IMR-90 (cell line): ENCODE measurements around the gene HTR1E. TPM values are rescaled to one million over a fixed set of nuclear protein-coding genes. Genes with fewer than 3 reads are reported as not detected.

Source experiments
- ATAC-seq: fragments of 200-7000 bp; cut with Tn5 transposase; 2 replicates; pipeline ENCODE4 v1.9.1; 2020; ENCODE audit warnings: low read depth, mild to moderate bottlenecking, moderate library complexity
- BruUV-seq: library from RNA; stranded (reverse); fragments of 400-500 nt; replicated peaks from 2 replicates; lab custom pipeline; 2021; lab: Mats Ljungman, UMichigan
- CTCF ChIA-PET: fragments of 300-600 bp; formaldehyde crosslinking; extraction: SDS; loops from one replicate; lab custom pipeline; 2021; ENCODE audit warnings: antibody characterized with exemption; lab: Yijun Ruan, JAX
- POLR2A ChIA-PET: fragments of 300-600 bp; sonication (Branson Sonifier 250); formaldehyde crosslinking; loops from one replicate; lab custom pipeline; 2022; ENCODE audit warnings: antibody characterized with exemption; ENCODE audit not compliant: unreplicated experiment; lab: Charles Lee
- DNase-seq: peaks from one replicate; pipeline ENCODE4 v3.0.0; 2013
- H2AFZ ChIP-seq: replicated peaks from 2 replicates; pipeline ENCODE3; 2013; ENCODE audit warnings: low read length, mild to moderate bottlenecking; ENCODE audit not compliant: poor library complexity
- H2AK5ac ChIP-seq: 2 replicates; pipeline ENCODE4 v1.6.1; 2013; ENCODE audit warnings: low read depth, low read length, inconsistent platforms
- H2AK9ac ChIP-seq: replicated peaks from 2 replicates; pipeline ENCODE3; 2013; ENCODE audit warnings: mild to moderate bottlenecking, low read depth, low read length, moderate library complexity; ENCODE audit not compliant: poor library complexity
- H2BK120ac ChIP-seq: 2 replicates; pipeline ENCODE4 v1.6.1; 2013; ENCODE audit warnings: low read depth, low read length, inconsistent platforms
- H2BK15ac ChIP-seq: 3 replicates; pipeline ENCODE4 v1.6.1; 2013; ENCODE audit warnings: low read depth, low read length, inconsistent platforms
- H2BK20ac ChIP-seq: 2 replicates; pipeline ENCODE4 v1.6.1; 2013; ENCODE audit warnings: low read depth, mild to moderate bottlenecking, inconsistent platforms, low read length, moderate library complexity
- H2BK5ac ChIP-seq: 2 replicates; pipeline ENCODE4 v1.6.1; 2013; ENCODE audit warnings: mild to moderate bottlenecking, low read depth, low read length, inconsistent platforms; ENCODE audit not compliant: poor library complexity, severe bottlenecking
- H3K14ac ChIP-seq: replicated peaks from 2 replicates; pipeline ENCODE4 v1.6.1; 2013; ENCODE audit warnings: low read depth, low read length, inconsistent platforms
- H3K18ac ChIP-seq: 2 replicates; pipeline ENCODE4 v1.6.1; 2013; ENCODE audit warnings: low read depth, low read length, control low read depth
- H3K23ac ChIP-seq: 2 replicates; pipeline ENCODE4 v1.6.1; 2013; ENCODE audit warnings: low read depth, low read length, inconsistent platforms
- H3K27ac ChIP-seq: 2 replicates; pipeline ENCODE4 v1.5.1; 2013; ENCODE audit warnings: mild to moderate bottlenecking, control low read depth, low read length; ENCODE audit not compliant: insufficient read depth
- H3K27me3 ChIP-seq: 2 replicates; pipeline ENCODE4 v1.6.1; 2013; ENCODE audit warnings: low read length; ENCODE audit not compliant: control insufficient read depth, insufficient read depth
- H3K36me3 ChIP-seq: 2 replicates; pipeline ENCODE4 v1.6.1; 2013; ENCODE audit warnings: low read length, mixed read lengths; ENCODE audit not compliant: control insufficient read depth, insufficient read depth
- H3K4ac ChIP-seq: 2 replicates; pipeline ENCODE4 v1.6.1; 2013; ENCODE audit warnings: low read depth, low read length, inconsistent platforms
- H3K4me1 ChIP-seq: 2 replicates; pipeline ENCODE4 v1.6.1; 2013; ENCODE audit warnings: low read length, mixed read lengths; ENCODE audit not compliant: control insufficient read depth, insufficient read depth
- H3K4me2 ChIP-seq: 2 replicates; pipeline ENCODE4 v1.6.1; 2013; ENCODE audit warnings: low read depth, mild to moderate bottlenecking, control low read depth, low read length, moderate library complexity
- H3K4me3 ChIP-seq: 2 replicates; pipeline ENCODE4 v1.5.1; 2013; ENCODE audit warnings: low read depth, mild to moderate bottlenecking, control low read depth, low read length, moderate library complexity; ENCODE audit not compliant: insufficient read depth
- H3K56ac ChIP-seq: 2 replicates; pipeline ENCODE4 v1.6.1; 2013; ENCODE audit warnings: low read length, inconsistent platforms; ENCODE audit not compliant: insufficient read depth; ENCODE audit errors: extremely low read depth
- H3K79me1 ChIP-seq, 2 experiments: 2 replicates each; pipeline ENCODE4 v1.6.1; 2013; ENCODE audit warnings: low read length in 2 of 2, inconsistent platforms in 1 of 2, low read depth in 1 of 2
- H3K9ac ChIP-seq: 2 replicates; pipeline ENCODE4 v1.6.1; 2013; ENCODE audit warnings: low read depth, low read length, control low read depth
- H3K9me1 ChIP-seq: 2 replicates; pipeline ENCODE4 v1.6.1; 2013; ENCODE audit warnings: low read length, inconsistent platforms; ENCODE audit not compliant: insufficient read depth
- H3K9me3 ChIP-seq: 2 replicates; pipeline ENCODE4 v1.6.1; 2013; ENCODE audit warnings: low read length; ENCODE audit not compliant: control insufficient read depth, insufficient read depth
- H4K20me1 ChIP-seq: 2 replicates; pipeline ENCODE4 v1.6.1; 2013; ENCODE audit warnings: low read length, inconsistent platforms; ENCODE audit not compliant: insufficient read depth
- H4K5ac ChIP-seq: 2 replicates; pipeline ENCODE4 v1.6.1; 2013; ENCODE audit warnings: mild to moderate bottlenecking, low read depth, low read length, control low read depth
- H4K8ac ChIP-seq, 2 experiments: 2 replicates each; pipeline ENCODE4 v1.6.1; 2013; ENCODE audit warnings: low read depth in 2 of 2, low read length in 2 of 2, control low read depth in 1 of 2, inconsistent platforms in 1 of 2
- H4K91ac ChIP-seq: 2 replicates; pipeline ENCODE4 v1.6.1; 2013; ENCODE audit warnings: low read depth, low read length, inconsistent platforms; ENCODE audit not compliant: insufficient read depth
- BHLHE40 ChIP-seq: fragments of 150-350 bp; IDR thresholded peaks from 2 replicates; pipeline ENCODE4 v1.6.1; 2016; ENCODE audit warnings: mild to moderate bottlenecking, low read depth, low read length
- SMC3 ChIP-seq: fragments of 150-350 bp; IDR thresholded peaks from 2 replicates; pipeline ENCODE4 v1.6.1; 2016; ENCODE audit warnings: low read depth, mild to moderate bottlenecking, antibody characterized with exemption, low read length, moderate library complexity
- WGBS, 2 experiments: methylation state at CpG; one replicate each; pipeline versions ENCODE4 v1.1.5 to v1.1.7; 2013; ENCODE audit warnings: missing lambda C conversion rate in 2 of 2; ENCODE audit not compliant: insufficient read length in 1 of 2; ENCODE audit errors: extremely low coverage in 2 of 2; 5-methylcytosine and 5-hydroxymethylcytosine counted together
- dilution Hi-C: fragments of 300-500 bp; cut with HindIII; formaldehyde crosslinking; loops from one replicate; pipeline ENCODE4 v1.14.3; 2018; ENCODE audit warnings: low sequenced_read_pairs; ENCODE audit not compliant: unreplicated experiment
- in situ Hi-C: fragments of 300-500 bp; cut with MboI; formaldehyde crosslinking; loops from 3 replicates; pipeline ENCODE4 v1.14.3; 2019; ENCODE audit warnings: low sequenced_read_pairs, inconsistent platforms, mixed read lengths
- intact Hi-C: fragments of 100-400 bp; cut with micrococcal nuclease; formaldehyde crosslinking; loops from 2 replicates; pipeline ENCODE4 v1.10.0; 2022
- polyA plus RNA-seq, 3 experiments: library from polyadenylated mRNA; depleted of rRNA; stranded (reverse); fragments of >200 nt; gene quantifications; 2 replicates each; pipeline ENCODE4 v1.2.3, GENCODE V29; 2012; ENCODE audit warnings: low replicate concordance in 1 of 3
- total RNA-seq: library from RNA; depleted of rRNA; stranded (reverse); fragments of >200 nt; gene quantifications from 2 replicates; pipeline ENCODE4 v1.2.3, GENCODE V29; 2012
- TF ChIP-seq, protein P1 (sequence below): fragments of 150-350 bp; IDR thresholded peaks from 2 replicates; pipeline ENCODE4 v1.6.1; 2016; ENCODE audit warnings: low read depth, mild to moderate bottlenecking, low read length, moderate library complexity, borderline replicate concordance

Gene HTR1E
- total and polyA plus RNA-seq, 2 of the 4 experiments (the other 2 are of a cell fraction) = not detected

DNA sequence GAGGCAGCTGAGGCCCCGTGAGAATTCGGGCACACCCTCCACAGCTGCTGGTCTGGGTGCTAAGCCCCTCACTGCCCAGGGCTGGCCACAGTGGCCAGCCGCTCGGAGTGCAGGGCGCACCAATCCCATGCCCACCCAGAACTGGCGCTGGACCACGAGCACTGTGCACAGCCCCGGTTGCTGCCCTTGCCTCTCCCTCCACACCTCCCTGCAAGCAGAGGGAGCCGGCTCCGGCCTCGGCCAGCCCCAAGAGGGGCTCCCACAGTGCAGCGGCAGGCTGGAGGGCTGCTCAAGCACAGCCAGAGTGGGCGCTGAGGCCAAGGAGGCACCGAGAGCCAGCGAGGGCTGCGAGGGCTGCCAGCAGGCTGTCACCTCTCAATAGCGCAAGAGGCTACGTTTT, 122.6 kb downstream of the HTR1E start:
- Histone ChIP-seq H2BK20ac (no peak overlapping the region), H2AK5ac (no peak overlapping the region), H2BK120ac (no peak overlapping the region), H3K4me1 (no peaks in the 10 kb centered on the region), H3K4me3 (no peak overlapping the region), H3K9ac (no peak overlapping the region), H3K27ac (no peak overlapping the region), H2AK9ac (no peak overlapping the region), H2BK15ac (no peak overlapping the region), H3K9me3 (no peaks in the 10 kb centered on the region), H3K27me3 (no peaks in the 10 kb centered on the region), H3K36me3 (no peaks in the 10 kb centered on the region), H3K18ac (no peak overlapping the region), H3K56ac (no peak overlapping the region), H3K4ac (no peak overlapping the region), H4K8ac (no peak overlapping the region), H3K4me2 (no peak overlapping the region), H4K91ac (no peak overlapping the region), H3K14ac (no peak overlapping the region), H3K23ac (no peak overlapping the region), H2AFZ (no peak overlapping the region), H3K9me1 (no peaks in the 10 kb centered on the region), H2BK5ac (no peak overlapping the region), H4K5ac (no peak overlapping the region), H4K20me1 (no peaks in the 10 kb centered on the region), H3K79me1 (no peaks in the 10 kb centered on the region)
- DNase-seq (no peak), ATAC-seq (no peak)
- intact Hi-C loops (no loop called here), in situ Hi-C loops (loop anchor here (10.0 kb wide), 1 partner anchor 325 kb away; no protein-coding TSS in a partner anchor), dilution Hi-C loops (no loop called here)
- WGBS, 2 experiments = 90% methylated on average over 6 of the region's 18 CpGs; no CpG with 5 or more reads in 1 of the 2 experiments
- no peak for TF ChIP-seq SMC3
- TF ChIP-seq BHLHE40 = no peak
- TF ChIP-seq, protein P1, sequence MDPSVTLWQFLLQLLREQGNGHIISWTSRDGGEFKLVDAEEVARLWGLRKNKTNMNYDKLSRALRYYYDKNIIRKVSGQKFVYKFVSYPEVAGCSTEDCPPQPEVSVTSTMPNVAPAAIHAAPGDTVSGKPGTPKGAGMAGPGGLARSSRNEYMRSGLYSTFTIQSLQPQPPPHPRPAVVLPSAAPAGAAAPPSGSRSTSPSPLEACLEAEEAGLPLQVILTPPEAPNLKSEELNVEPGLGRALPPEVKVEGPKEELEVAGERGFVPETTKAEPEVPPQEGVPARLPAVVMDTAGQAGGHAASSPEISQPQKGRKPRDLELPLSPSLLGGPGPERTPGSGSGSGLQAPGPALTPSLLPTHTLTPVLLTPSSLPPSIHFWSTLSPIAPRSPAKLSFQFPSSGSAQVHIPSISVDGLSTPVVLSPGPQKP = no peak
- no TSS peak for BruUV-seq
- ChIA-PET CTCF (interaction anchor here (0.5 kb wide), 1 partner anchor 1558 kb away, joined by 3 read pairs; no protein-coding TSS in a partner anchor), POLR2A (no interaction called here)
